Stimulated activated CD4-positive, alpha-beta T cell treated with anti-CD3 and anti-CD28 coated beads, Interleukin-1b, Interleukin-23, amount 100 ng/mL, for 48 hours (primary cell): ENCODE results near the gene PKM.
"Not testable (repeated sequence)": the region's sequence is repeated elsewhere in the genome, so short reads cannot be mapped to it uniquely, and the experiment has no call there.

Experiments used
- DNase-seq: peaks from one replicate; pipeline ENCODE4 v3.0.0-alpha.2; 2020

The PKM gene

DNA sequence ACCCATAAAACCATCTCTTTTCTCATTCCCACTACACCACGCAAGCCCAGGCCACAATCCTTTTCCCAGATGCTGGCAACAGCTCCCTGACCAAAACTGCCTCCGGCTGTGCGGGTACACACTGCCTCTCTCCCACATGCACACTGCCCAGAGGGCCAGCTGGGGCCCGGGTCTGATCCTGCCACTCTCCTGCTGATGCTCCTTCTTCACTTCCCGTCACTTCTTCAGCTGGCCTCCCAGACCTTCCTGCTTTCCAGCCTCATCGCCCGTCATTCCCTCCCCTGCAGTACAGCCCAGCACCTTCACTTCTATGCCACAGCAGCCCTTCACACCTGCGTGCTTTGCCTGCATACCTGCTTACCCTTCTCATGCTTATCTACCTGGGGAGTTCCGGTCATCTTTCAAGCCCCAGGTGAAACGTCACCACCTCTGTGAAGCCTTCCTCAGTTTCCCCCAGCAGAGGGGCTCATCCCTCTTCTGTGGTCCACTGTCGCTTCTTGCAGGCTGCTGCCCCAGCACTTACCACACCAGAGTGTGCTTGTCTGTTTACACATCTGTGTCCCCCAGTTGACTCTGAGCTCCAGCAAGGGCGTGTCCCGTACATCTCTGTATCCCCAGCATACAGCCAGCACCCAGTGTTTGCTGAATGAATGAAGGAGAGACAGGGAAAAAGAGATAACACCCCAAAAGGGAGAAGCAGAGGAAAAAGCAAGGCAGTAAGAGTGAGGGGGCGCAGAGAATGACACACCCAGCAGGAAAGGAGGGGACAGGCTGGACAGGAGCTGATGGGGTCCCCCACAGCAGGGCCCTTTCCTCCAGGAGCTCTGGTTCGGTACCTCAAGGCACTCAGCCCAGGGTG, 55.6 kb downstream of the PKM start:
- no peak for DNase-seq

DNA sequence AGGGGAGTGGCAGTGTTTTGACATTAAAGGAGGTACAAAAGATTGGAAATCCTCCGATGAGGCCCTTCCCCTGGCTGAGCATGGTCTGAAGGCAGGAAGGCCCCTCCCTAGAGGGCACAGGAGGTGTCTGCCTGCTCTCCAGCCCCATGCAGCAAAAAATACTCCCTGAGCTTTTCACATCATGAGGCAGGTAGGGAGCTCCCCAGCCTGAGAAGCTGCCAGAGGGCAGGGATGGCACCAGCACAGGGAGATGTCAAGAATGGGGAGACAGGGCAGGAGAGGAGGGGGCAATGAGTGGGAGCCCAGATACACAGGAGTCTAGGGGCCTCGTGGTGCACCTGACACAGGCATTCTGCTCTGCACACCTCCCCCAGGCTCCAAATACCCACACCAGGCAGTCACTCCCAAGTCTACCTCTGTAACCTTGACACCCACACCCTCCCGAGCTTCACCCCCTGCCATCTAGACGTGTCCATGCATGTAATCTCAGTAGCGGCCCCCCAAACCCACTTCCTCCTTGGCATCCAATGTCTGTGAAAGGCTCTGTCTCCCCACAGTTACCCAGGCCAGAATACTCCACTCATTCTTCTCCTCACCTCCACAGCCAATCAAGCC, 56.3 kb downstream of the PKM start:
- DNase-seq, result no peak

DNA sequence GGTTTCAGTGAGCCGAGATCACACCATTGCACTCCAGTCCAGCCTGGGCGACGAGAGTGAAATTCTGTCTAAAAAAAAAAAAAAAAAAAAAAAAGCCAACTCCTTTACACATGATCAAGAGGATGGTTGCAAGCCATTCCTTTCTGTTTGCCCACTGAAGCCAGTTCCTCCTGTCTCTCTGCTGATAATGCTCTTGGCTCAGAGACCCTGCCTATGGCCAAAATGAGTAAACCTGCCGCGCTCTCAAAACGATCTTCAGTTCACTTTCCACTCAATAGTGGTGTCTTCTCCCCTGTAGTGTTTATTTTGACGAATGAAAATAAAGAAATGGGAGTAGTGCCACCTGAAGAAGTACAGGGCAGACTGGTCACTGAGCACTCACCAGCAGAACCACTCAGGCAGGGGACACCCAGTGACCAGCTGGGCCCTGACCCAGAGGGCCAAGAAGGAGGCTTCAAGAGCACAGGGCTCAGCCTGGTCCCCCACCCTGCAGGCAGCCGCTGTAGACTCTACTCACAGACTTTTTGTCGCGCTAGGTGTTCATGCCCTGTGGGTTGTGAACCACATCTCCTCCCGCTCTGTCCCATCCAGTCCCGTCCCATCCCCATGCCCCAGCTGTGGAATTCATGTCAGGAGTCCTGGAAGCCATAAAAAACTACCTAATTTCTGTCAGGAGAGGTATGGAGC, 57.0 kb downstream of the PKM start:
- no peak for DNase-seq

DNA sequence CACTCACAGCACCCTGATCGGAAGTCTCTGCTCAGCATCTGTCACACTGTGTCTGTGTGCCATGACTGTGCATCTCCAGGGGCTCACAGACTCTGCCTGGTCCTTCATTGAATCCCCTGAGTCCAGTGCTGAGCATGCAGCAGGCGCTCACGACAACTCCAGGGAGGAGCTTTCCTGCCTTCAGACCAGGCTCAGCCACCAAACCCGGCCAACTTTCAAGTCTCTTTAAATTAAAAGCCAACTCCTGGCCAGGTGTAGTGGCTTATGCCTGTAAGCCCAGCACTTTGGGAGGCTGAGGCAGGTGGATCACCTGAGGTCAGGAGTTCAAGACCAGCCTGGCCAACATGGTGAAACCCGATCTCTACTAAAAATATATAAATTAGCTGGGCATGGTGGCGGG, 57.6 kb downstream of the PKM start:
- no peak for DNase-seq

DNA sequence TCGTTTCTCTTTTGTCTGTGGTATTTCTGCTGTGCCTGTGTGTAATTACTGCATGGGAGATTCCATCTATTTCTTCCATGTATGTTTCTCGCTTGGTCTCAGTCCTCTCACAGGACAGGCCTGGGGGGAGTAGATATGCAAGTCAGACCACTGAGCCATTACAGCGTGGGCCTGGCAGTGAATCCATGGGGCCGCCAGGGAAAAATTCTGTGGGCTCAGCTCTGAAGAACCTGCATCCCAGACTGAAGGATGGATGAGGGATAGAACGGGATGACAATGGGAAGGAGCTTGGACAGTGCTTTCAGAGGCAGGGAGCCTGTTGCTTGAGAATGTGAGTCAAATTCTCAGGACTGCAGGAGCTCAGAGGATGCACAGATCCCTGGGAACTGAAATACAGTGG, 58.2 kb downstream of the PKM start:
- no peak for DNase-seq

DNA sequence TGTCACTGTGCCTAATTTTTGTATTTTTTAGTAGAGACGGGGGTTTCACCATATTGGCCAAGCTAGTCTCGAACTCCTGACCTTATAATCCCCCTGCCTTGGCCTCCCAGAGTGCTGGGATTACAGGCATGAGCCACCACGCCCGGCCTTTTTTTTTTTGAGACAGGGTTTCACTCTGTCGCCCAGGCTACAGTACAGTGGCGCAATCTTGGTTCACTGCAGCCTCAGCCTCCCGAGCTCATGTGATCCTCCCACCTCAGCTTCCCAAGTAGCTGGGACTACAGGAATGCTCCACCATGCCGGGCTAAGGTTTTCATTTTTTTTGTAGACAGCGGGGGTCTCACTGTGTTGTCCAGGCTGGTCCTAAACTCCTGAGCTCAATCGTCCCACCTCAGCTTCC, 59.0 kb downstream of the PKM start:
- DNase-seq, result not testable (repeated sequence)

DNA sequence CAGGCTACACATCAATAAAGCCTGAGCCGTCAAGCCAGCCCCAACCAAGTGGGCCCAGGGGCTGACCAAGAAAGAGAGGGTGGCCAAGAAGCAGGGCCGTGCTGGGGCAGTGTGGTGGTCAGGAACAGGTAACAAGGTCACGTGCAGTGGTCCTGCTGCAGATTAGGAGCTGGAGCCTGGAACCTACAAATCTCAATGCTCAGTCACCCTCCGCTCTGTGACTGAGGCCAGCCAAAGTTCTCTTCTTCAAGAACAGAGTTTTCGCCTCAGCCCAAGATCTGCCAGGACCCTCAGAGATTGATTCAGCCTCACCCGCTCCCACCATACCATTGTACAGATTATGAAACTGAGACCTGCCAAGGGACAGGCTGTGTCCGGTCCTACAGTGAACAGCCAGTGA, 60.3 kb downstream of the PKM start:
- no peak for DNase-seq

DNA sequence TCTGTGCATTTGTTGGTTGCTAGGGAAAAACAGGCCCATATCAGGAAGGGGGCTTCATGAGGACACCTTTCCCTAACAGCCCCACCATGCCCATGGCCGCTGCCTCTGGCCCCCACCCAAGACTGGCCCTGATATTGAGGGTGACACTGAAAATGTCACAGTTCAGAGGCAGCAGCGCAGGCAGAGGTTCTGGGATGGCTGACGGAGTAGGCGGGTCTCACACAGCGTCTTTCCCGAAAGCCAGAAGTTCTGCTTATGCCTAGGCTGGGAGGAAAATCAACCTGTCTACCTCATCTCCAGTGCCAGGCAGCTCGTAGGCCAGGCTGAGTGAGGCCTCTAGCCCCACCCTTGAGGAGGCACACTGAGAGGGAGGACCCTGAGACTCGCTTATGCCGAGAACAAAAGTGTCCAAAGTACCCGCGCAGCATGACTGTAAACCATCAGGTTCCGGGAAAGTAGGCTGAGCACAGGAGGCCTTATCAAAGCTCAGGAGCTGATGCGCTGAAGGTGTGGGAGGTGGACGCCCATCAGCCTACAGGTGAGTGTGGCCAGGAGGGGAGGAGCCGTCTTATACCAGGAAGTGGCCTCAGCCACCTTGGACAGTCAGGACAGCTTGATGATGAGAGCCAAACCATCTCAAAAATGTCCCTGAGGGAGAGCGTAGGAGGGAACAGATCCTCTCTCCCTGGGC, 60.9 kb downstream of the PKM start:
- no peak for DNase-seq

DNA sequence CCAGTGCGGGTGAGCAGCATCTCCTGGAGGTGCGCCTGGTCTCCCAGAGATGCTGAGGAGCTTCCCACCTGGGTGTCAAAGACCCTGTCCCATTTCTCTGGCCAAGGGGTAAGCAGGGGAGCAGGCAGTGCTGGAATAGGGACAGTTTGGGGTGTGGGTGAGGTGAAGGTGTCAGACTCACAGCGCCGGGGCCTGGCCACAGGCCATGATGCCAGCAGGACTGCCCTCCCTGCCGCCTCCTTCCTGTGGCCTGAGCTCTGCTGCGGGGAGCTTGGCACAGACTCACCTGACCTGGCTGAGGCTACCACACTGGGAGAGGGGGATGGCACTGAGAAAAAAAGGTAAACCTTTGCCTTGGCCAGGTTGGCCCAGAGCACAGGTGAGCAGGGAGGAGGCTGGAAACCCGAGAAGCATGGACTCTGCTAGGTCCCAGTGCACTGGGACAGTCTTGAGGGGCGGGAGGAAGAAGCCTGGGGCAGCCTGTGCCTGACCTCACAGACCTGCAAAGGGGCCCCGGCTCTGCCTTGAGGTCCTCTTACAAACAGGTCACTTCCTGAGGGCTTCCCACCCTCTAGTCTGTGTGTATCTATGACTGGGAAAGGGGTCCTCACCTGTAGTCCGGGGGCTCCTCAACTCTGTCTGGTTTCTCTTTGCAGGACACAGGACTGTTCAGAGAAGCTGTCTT, 61.6 kb downstream of the PKM start:
- DNase-seq, result no peak

DNA sequence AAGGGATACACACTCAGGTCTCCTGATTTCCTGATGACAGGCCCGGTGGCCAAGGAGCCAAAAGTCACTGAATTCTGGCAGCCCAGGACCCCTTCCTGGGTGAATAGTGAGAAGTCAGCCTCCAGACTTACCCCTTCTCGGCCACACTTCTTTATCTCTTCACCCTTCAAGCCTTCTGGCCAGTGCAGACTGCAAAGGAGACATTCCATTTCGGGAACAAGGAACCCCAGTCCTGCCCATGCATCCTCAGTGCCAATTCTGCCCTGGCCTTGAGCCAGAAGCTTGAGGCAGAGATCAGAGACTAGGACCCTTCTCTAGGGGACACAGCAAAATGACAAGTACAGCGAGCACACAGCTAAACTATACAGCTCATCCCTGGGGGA, 62.2 kb downstream of the PKM start:
- DNase-seq, result no peak

DNA sequence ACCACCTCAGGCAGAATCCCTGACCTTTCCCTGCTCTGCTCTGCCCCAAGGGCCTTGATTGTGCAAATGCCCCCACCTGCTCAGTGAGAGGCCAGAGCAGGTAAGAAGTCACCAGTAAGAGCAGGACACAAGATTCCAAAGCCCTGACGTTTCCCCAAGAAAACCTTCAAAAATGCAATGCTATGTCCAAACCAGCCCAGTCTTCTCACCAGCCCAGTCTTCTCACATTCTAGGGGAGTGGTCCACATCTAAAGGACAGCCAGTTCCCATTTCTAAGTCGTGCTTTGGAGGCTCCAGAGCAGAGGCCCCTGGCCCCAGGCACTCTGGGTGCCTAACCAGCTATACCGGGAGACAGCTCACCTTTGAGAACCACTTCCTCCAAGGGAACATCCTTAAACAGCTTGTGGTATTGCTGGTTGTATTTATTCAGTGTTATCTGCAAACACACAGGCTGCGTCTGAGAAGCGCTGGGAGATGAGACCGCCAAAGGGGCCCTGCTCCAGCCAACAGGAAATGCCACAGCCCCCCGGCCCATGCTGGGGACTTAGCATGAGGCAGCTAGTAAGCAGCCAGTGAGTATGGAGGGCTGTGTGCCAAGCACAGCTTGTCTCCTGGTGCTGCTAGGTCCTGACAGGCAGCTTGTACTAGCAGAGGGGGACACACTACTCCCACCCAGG, 62.7 kb downstream of the PKM start:
- no peak for DNase-seq

DNA sequence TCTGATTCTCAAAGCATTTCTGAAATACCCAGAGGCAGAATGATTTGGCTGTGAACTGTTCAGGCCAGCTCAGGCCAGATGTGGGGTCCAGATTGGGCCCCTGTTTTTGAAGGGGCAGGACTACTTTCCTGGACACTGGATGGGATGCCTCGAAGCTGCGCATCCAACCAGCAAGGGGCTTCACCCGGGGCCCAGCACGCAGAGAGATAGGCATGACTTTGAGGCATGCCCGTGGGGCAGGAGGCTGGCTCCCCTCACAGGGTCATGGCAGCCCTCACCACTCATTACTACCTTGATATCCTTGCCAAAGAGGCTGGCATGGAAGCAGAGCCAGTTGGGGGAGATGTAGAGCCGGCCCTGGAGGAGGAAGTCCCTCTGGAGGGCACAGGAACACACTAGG, 63.5 kb downstream of the PKM start:
- no peak for DNase-seq

DNA sequence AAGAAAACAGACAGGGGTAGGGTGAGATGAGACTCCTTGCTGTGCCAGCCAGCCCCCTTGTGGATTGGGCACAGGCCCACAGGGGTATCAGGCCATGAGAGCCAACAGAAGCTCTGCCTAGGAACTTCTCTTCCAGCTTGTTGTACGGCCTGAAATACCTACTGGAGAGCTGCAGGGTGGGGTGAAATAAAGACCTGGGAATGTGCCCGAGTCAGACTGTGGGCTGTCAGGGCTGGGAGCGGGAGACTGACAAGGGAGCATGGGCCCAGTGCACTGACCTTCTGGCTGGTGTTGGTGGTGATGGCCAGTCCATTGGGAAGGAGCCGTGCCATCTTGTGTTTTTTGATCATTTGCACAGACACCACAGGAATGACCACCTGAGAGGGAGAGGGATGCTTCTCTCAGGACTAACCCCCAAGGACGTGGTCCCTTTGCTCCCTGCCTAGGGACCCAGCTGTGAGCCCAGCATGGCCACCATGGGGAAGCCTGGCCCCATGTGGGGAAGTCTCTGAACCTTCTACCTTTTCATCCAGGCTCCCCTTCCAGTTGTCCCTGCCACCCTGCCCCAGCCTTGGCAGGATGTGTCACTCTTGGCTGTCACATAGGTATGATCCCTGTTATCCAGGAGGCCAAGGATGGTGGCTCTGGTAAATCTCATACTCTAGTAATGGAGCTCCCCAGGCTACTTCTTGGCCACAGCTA, 64.1 kb downstream of the PKM start:
- DNase-seq, result no peak

DNA sequence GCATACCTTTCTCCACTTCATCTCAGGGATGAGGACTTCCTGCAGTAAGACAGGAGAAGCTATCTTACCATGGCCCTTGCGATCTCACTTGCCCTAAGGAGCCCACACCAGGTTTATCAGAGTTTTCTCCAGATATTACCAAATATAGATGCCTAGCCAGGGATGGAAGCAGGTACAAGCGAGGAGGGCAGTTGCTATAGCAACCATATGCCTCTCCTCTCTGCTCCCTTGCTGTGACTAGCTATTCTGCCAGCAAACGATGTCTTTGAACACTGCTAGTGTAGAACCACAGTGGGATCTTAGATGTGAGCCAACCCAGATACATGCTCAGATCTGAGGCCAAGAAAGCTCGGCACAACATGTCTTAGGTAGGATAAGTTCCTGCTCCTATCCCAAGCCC, 67.3 kb downstream of the PKM start:
- no peak for DNase-seq

DNA sequence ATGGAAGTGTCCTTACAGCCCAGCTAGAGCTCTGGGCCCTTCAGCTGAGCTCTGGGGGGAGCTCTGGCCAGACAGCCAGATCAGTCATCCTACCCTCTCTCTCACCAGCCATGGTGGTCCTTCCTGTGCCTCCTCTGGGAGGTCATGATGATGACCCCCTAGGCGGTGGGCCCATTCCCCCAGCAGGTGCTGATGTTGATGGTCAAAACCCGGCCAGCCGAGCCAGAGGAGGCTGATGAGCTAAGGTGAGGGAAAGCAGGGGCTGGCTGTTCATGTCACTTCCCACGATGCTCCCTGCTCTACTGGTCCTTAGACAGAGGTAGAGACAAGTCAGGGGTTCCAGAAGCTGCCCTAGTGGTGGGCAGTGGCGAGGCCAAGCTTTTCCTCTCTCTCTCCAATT, 68.4 kb downstream of the PKM start:
- DNase-seq, result no peak

DNA sequence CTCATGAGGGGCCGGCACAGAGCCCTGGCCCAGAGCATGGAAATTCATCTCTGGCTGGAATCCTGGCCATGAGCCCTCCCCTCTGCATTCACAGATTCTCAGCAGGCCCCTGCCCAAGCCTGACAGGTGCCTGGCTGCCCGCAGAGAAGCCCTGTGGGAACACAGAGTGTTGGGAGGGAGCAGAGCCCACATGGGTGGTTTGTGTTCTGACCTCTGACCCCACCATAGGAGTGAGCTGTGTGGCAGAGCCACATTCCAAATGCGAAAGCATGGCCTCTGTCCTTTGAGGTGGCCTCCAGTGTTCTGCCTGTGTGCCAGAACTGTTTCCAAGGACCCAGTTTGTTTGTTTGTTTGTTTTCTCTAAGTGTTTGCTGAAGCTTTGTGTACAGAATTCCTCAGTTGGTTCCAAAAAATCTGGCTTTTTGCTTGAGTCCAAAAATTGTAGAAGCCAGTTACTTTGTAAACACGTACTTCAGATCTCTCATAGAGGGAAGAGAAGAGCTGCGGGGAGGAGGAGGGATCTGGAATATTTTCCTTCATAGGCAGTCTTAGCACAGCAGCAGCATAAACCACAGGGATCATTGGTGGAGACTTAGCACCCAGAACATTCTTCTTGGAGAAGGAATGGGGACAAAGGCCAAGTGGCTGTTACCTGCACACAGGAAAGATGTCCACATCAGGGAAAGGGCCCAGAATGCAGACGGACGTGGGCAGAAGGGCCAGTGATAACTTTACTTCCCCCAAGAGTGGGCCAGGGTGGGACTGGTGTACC, 69.4 kb downstream of the PKM start:
- no peak for DNase-seq

DNA sequence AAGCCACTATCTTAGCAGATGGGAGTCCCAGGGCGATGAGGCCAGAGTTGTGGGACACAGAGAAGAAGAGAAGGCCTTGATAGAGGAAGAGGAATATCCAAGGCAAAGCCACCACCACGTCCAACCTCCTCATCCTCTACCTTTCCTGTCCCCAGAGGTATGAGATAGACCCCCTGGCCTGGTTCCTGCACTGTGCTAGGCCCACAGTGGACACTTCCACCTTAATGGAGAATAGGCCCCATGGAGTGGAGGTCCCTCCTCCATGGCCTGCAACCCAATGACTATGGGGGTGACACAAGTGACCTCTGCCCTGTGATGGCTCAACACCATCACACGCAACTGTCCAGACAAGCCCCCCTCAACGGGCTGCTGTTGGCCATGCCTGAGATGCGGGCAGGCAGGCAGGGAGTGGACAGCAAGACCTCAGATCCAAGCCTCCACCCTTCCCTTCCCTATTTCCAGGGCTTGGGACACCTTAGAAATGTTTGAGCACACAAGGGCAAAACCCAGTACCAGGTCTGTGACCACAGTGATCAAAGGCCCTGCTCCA, 70.2 kb downstream of the PKM start:
- DNase-seq, result no peak

DNA sequence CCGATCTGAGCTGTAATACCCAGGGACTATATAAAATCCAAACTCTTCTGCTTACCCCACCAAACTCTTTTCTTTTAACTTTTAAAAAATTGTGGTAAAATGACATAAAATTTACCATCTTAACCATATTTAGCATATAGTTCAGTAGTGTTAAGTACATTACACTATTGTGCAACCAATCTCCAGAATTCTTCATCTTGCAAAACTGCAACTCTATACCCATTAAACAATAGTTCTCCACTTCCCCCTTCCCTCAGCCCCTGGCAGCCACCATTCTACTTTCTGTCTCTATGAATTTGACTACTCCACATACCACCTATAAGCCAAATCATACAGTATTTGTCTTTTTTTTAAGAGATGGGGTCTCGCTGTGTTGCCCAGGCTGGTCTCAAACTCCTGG, 74.1 kb downstream of the PKM start:
- no peak for DNase-seq

DNA sequence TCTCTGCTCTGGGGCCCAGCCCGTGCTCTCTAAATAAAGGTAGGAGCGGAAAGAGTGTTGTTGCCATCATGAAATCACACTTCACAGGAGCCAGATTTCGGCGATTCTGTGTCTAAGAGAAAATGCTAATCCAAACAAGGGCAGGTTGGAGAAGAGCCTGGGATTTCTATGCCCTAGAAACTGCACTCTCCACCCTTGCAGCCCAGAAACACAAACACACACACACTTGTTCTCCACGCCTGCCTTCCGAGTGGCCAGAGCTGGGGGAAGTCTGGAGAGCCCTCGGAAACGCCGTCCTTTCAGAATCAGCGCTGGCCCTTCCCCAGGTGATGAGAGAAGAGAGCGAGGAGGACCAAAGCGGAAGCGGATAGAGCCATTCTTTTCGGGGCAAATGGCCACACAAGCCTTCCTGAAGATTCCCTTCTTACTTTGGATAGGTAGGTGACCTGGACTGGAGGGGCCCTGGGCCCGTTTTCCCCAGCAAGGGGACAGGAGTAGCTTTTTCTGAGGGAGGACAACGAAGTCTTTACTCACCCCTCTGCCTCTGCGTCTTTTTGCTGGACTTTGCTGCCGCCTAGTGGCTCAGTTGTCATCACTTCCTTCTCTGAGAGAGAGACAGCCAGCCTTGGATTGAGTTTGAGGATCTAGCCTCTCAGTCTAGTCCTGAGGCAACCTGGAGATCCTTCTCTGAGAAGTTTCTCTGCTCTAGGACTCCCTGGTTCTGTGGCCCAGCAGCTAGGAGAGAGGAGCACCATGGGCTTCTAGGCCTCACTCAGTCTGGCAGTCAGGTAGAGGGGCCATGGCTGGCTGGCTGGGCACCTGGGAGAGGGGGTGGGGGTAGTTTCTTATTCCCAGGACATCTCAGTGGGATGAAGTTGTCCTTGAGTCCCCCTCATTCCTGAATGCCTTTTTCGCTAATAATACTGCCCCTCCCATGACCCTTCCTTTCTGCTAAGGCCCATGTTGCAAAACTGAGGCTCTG, 75.1 kb downstream of the PKM start:
- peak; percentile 80 for DNase-seq
